Right forelimb (tissue), 1 donor: ENCODE results near the gene OR52J3.
A peak's percentile ranks its signal among the peaks of the same experiment; 100 is the strongest.
"Not testable (repeated sequence)": the region's sequence is repeated elsewhere in the genome, so short reads cannot be mapped to it uniquely, and the experiment has no call there.

Source experiments
- DNase-seq: peaks from one replicate; pipeline ENCODE4 v3.0.0-alpha.2; 2018

The OR52J3 gene

GRCh38 chr11:5046226-5046625, at the start of gene OR52J3:
Gene OR52J3 (plus strand): TSS chr11:5046526. CDS start chr11:5046526, 0 bp downstream.
- DNase-seq = no peak

DNA sequence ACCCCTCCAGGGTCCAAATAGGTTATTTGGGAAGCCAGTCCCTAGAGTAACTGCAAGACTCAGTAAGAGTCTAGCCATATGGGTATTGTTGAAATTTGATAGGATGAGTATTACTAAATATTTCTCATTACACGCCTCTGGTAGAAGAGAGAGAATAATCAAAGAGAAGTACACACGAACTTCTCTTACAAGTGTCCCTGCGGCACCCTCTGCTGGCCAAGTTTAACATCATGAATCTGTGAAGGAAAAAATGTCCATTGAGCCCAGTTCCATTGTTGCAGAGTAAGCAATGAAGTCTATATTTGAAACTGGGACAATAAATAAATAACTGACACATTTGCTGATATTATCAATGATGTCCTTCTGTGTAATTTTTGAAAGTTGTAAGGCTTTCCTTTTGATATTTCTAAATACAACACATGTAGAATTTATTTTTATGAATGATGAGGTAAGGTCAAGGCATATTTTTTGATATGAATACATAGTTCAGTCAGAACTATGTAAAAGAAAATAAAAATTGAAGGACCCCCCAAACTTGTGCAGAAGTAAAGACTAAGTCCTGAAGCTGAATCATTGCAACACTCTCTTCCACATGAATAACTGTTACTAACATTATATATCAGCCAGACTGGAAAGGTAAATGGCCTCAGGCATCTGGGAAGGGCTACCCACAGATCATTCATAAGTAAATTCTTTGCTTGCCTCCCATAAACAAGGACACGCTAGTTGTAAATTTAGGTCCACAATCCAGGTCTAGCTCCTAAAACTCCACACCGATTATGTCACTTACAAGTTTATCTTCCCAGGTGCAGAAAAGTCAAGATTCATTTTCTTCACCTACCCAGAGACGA, 41.7 kb upstream of the OR52J3 start:
- peak; percentile 51 for DNase-seq

- DNase-seq = no peak
Observed at GRCh38 chr11:5007561-5007960, 38.8 kb upstream of the OR52J3 start.

- DNase-seq = no peak
Observed at GRCh38 chr11:5011254-5011653, 35.1 kb upstream of the OR52J3 start.

GRCh38 chr11:5013012-5013411, 33.3 kb upstream of the OR52J3 start:
- DNase-seq = no peak

- no peak for DNase-seq
Observed at GRCh38 chr11:5021996-5022395, 24.3 kb upstream of the OR52J3 start.

GRCh38 chr11:5036669-5037068, 9.7 kb upstream of the OR52J3 start:
- DNase-seq = no peak

DNA sequence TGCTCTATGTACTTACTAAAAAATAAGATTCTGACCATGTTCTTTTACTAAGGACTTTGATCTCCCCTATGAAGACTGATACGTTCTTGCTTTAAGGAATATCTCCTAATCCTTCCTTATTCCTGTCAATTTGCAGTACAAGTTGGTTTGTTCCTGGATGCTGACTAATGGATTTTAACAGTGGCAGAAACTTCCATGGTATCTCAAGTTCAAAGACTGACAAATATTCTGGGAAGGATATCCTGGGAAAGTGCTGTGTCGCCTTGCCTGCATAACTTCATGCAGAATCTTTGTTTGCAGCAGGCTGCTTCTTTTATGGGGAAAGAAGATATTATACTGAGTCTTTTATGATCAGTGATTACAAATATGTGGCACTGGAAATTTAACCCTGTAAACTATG, 8.4 kb upstream of the OR52J3 start:
- no peak for DNase-seq

GRCh38 chr11:5038341-5038740, 8.0 kb upstream of the OR52J3 start:
- DNase-seq = no peak

GRCh38 chr11:5040876-5041275, 5.5 kb upstream of the OR52J3 start:
- DNase-seq = no peak

DNA sequence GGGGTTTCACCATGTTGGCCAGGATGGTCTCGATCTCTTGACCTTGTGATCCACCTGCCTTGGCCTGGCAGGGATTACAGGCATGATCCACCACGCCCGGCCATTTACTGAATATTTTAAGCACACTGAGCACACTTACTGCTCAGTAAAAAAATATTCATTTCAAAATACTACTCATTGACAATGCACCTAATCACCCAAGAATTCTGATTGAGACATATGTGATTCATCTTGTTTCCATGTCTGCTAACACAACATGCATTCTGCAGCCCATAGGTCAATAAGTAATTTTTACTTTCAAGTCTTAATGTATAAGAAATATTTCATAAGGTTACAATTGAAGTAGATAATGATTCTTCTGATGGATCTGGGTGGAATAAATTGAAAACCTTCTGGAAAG, 4.2 kb upstream of the OR52J3 start:
- no peak for DNase-seq

- DNase-seq = no peak
Observed at GRCh38 chr11:5043380-5043779, 2.9 kb upstream of the OR52J3 start.

DNA sequence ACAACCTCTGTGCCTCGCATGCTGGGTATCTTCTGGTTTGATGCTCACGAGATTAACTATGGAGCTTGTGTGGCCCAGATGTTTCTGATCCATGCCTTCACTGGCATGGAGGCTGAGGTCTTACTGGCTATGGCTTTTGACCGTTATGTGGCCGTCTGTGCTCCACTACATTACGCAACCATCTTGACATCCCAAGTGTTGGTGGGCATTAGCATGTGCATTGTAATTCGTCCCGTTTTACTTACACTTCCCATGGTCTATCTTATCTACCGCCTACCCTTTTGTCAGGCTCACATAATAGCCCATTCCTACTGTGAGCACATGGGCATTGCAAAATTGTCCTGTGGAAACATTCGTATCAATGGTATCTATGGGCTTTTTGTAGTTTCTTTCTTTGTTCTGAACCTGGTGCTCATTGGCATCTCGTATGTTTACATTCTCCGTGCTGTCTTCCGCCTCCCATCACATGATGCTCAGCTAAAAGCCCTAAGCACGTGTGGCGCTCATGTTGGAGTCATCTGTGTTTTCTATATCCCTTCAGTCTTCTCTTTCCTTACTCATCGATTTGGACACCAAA, 516 bp downstream of the OR52J3 start:
- DNase-seq = no peak

DNA sequence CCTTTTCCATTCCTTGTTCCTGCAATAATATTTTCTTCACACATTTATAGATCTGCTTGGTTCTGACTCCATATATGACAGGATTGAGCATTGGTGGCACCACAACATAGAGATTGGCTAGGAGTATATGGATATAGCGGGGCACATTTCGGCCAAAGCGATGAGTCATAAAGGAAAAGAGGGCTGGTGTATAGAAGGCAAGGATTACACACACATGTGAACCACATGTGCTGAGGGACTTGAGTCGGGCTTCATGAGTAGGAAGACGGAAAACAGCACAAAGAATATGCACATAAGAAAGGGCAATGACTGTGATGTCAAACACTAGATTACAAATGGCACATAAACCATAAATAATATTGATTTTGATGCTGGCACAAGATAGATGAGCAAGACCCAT, 12.4 kb downstream of the OR52J3 start:
- DNase-seq = not testable (repeated sequence)

- no peak for DNase-seq
Observed at GRCh38 chr11:5059391-5059790, 13.1 kb downstream of the OR52J3 start, which contains the start of gene OR52E2. Gene OR52E2 (minus strand): TSS chr11:5059627. CDS start chr11:5059627, 0 bp downstream.

GRCh38 chr11:5065027-5065426, 18.7 kb downstream of the OR52J3 start:
- no peak for DNase-seq

GRCh38 chr11:5069272-5069671, 22.9 kb downstream of the OR52J3 start, which contains the start of gene OR52E1:
Gene OR52E1 (plus strand): TSS chr11:5069572.
- no peak for DNase-seq

GRCh38 chr11:5071799-5072198, 25.5 kb downstream of the OR52J3 start:
- DNase-seq = no peak

DNA sequence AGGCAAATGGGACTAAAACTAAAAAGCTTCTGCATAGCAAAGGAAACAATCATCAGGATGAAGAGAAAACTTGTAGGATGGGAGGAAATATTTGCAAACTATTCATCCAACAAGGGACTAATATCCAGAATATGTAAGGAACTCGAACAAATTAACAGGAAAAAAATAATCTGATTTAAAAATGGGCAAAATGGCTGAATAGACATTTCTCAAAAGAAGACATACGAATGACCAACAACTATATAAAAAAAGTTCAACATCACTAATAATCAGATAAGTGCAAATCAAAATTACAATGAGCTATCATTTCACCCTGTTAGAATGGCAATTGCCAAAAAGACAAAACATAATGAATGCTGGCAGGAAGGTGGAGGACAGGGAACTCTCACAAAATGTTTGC, 35.1 kb downstream of the OR52J3 start:
- no peak for DNase-seq

DNA sequence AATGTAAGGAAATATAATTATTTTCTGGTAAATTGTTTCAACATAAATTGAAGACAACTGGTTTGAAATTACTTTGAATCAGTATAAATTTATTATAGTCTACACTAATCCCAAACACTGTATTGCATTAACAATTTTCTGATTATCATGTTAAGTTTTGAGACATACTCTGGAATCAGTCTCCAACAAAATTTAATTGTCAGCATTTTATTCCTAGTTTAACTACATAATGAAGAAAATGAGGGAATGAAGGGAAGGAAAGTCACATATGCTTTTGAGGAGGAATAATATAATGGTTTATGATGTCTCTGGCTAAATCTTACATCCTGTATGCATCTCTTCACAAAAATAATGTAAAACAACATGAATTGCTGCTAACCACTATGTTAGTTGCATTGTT, 37.3 kb downstream of the OR52J3 start:
- no peak for DNase-seq

DNA sequence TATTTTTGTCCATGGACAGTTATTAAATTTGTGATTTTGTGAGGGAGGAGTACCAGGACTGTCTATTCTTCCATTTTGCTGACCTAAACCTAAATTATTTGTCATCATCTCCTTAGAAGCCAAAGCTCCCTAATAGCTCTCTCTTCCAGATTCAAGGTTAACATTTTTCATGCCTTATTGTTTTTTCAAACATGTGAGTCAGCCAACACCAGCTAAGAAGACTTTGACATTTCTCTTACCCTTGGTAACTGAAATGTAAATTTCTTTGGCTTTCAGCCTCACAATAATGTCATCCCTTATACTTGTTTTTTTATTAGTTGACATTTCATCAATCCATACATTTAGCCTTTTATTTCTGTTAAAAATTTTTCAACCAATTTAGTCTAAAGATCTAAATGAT, 42.2 kb downstream of the OR52J3 start:
- DNase-seq = no peak

DNA sequence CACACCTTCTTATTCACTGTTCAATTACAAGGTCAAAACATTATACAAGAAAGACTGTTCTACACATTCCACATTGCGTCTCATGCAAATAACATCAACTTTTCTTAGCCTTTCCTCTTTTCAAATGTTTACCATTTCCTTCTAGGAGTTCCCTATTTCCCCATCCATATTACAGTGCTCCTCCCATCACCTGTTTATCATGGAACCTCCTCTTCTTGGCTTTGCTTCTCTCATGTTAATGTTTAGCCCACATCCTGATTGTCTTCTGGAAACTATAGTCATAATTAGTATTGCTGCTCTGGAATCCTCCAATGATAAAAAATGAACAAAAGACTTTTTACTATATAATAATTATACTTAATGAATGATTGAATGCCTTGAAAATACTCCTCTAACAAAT, 44.3 kb downstream of the OR52J3 start:
- no peak for DNase-seq

DNA sequence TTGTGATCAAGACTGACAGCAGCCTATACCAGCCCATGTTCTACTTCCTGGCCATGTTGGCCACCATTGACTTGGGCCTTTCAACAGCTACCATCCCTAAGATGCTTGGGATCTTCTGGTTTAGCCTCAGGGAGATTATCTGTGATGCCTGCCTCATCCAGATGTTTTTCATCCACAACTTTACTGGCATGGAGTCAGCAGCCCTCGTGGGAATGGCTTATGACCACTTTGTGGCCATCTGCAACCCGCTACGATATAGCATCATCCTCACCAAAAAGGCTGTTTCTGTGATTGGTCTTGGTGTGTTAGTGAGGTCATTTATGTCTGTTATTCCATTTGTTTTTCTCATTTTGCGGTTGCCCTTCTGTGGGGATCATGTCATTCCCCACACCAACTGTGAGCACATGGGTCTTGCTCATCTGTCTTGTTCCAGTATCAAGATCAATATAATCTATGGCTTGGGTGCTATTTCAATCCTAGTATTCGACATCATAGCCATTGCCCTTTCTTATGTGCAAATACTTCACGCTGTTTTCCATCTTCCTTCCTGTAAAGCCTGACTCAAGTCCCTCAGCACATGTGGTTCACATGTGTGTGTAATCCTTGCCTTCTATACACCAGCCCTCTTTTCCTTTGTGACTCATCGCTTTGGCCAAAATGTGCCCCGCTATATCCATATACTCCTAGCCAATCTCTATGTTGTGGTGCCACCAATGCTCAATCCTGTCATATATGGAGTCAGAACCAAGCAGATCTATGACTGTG, 46.7 kb downstream of the OR52J3 start:
- no peak for DNase-seq

- no peak for DNase-seq
Observed at GRCh38 chr11:5096011-5096410, 49.7 kb downstream of the OR52J3 start.
